ENCODE data around the gene ADAM8.

Gene ADAM8

DNA sequence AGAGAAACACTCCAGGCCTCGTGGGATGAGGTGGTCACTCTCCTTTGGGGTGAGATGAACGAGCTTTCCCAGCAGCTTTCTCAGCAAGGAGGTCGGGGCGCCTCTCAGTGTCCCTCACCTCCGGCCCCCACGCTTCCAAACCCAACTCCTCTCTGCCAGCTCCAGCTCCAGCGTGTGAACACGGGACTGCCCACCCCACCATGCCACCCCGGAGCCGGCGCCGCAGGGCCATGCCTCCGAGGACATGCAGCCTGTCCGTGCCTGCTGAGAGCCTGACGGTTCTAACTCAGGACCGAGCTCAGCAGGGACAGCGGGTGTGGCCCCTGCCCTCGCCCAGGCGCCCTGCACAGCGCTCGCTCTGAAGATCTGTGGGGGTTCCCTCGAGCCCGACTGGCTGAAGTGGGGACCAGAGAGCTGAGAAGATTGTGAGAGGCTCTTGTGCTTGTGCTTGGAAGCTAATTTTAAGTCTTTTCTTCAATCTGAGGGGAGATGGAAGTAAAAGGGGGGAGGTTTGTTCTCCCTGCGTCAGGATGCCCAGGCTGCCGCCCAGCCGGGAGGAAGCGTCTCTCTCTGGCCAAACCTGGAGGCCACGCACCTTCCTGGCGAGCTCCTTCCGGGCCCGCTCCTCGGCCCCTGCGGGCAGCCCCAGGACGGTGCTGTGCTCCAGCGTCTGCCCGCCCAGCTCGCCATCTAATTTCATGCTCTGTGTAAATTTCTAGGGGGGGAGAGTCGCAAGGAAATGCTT, 5.1 kb upstream of the ADAM8 start:
- DNase-seq (ENCODE audit: low spot score), result no peak

GRCh38 chr10:133281084-133281483, 4.4 kb upstream of the ADAM8 start:
- no peak for DNase-seq (ENCODE audit: low spot score)

- DNase-seq (ENCODE audit: low spot score), result no peak
Observed at GRCh38 chr10:133280391-133281059, 3.9 kb upstream of the ADAM8 start.

DNA sequence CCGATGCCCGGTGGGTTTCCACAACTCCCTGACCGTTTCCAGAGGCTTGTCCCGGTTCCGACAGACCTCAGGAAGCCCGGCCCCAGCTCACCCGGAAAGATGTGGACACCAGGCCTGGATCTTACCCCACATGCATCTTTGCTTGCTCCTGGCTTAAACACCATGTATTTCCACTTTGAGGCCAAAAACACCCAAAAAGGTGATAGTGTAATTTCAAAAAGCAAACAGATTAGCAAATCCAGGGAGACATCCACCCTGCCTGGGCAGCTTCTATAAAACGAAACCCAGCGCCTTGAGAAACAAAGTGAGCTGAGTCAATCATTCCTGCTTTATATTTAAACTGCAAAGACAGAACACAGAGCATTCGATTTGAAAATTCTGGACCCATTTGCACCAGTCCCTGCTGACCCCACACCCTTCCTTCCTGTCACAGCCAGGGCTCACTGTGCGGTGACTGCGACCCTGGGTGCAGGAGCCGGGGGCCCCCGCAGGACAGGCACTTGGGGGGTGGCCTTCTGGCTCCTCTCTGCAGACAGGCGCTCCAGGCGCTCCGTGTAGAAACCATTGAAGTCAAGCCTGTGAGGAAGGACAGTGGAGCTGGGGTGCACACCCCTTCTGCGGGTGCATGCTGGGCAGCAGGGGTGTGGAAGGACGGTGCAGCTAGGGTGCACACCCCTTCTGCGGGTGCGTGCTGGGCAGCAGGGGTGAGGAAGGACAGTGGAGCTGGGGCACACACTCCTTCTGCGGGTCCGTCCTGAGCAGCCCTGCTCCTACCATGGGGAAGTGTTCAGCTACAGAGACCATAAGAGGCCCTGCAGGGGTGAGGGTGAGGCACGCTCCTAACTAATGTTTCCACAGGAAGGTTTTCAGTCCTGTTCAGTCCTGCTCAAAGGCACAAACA, 2.9 kb upstream of the ADAM8 start:
- no peak for DNase-seq (ENCODE audit: low spot score)

GRCh38 chr10:133278577-133279265, 2.1 kb upstream of the ADAM8 start:
- DNase-seq (ENCODE audit: low spot score), result no peak

GRCh38 chr10:133277993-133278576, 1.4 kb upstream of the ADAM8 start:
- DNase-seq (ENCODE audit: low spot score), result no peak

DNA sequence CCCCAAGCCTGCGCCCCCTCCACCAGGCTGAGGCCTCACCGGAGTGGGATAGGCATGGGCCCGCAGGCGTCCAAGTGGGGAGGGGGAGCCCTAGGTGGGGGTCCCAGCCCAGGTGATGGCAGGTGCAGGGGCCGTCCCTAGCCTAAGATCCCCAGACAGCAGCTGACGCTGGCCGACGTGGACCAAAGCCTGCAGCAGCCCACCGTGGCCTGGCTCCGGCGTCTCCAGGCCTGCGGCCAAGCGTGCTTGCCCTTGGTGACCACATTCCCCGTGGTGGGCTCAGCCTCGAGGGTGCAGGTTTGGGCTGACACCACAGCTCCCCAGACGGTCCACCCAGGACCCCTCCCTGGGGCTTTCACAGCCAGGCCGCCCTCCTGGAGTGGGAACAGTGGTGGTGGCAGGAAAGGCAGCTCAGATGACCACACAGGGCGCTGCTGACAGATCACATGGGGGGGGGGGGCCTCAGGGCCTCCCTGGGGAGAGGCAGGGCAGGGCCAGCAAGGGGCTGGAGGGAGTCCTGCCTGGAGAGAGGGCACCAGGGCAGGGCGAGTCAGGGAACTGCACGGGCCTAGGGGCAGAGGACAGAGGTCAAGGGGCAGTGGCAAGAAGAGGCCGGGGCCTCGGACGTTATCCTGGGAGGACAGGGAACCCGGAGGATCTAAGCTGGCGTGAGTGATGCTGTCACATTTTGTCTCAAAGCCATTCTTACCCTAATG, 767 bp upstream of the ADAM8 start:
- DNase-seq (ENCODE audit: low spot score), result no peak

DNA sequence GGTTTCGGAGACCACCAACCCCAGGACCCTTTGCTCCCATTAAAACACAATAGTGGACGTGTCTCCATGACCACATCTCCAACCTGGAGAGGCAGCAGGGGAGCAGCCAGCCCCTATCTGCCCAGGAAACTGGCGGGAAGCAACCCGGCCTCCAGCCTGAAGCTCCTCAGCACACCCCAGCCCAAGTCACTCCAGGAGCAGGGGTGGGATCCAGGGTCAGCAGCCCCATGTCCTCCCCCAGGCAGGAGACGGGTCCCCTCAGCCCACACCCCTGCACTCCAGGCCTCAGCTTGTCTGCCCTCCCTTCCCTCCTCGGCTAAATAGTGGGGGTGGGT, 601 bp downstream of the ADAM8 start:
- no peak for DNase-seq (ENCODE audit: low spot score)

- DNase-seq (ENCODE audit: low spot score), result no peak
Observed at GRCh38 chr10:133275684-133276092, 980 bp downstream of the ADAM8 start.

DNA sequence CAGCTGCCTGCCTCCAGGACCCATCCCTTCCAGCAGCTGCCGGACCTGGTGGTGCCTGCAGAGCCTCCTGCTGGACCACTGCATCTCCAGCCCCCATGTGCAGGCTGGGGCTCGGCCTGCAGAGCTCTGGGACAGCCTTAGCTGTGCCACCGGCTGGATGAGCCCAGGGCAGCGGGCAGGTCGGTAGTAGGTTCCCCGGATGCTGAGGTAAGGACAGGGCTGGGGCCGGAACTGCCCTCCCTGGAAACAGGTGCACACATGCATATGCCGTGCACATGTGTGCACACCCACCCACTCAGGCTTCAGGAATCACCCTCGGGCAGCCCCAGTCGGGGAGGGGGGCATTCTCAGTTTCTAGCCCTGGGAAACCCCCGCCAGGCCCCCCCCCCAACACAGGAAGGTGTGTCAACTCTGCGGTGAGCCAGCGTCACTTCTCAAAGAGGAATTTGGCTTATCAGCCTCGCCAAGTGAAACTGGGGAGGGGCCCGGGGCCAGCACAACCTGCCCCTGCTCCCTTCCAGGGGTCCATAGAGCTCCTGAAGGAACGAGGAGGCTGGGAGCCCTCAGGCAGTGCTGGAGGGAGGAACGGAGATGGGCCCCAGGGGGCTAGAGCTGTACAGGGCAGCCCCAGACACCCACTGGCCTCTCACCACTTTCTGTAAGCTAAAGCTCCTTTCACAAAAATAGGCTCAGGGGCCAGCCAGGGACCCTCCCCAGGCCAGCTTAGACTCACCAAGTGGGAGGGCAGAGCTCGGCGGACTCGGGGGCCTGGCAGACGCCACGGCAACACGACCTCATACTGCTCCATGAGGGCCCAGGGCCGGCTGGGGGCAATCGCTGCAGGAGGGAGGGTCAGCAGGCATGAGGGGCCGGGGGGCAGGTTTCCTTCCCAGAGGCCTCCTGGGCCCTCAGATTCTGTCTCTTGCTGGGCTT, 1.7 kb downstream of the ADAM8 start:
- no peak for DNase-seq (ENCODE audit: low spot score)

- no peak for DNase-seq (ENCODE audit: low spot score)
Observed at GRCh38 chr10:133273534-133274143, 3.0 kb downstream of the ADAM8 start.

DNA sequence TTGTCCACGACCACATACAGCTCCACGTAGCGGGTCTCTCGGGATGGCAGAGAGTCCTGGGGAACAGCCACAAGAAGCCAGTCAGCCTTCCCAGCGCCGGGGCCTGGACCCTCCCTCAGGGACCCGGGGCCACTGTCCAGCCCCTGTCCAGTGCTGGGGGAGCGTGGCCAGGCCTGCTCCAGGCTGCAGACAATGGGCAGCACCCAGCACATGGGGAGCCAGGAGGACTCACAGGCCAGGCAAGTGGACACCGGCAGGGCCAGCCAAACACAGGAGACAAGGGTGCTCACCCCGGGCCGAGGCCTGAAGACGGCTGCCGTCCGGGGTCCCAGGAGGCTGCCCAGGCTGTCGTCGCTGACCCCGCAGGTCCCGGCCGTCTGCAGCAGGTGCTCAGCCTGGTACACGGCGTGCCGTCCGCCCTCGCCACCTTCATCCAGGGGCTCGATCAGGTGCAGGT, 3.7 kb downstream of the ADAM8 start:
- DNase-seq (ENCODE audit: low spot score), result no peak

DNA sequence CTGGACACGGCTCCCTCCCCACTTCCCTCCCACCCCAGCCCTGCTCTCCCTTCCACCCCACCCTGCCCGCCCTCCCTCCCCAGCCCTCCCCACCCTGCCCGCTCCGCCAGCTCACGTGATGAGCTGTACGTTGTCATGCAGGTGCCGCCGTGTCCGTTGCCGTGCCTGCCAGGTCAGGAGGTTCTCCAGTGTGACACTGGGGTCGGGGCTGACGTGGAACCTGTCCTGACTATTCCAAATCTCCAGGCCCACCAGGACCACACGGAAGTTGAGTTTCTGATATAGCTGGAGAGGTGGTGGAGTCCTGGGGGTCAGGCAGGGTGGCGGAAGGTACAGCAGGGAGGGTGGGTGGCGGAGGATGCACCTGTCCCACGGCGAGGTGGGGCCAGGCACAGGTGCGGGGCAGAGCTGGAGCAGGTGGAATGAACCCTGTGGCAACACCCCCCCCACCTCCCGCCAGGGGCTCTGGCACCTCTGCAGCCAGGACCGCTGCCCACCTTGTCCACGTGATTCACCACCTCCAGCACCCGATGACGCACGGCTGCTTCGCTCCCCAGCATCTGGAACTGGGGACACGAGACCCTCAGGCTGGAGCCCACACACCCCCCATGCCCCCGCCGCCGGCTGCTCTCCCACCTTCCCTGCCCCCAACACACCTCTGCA, 4.2 kb downstream of the ADAM8 start:
- no peak for DNase-seq (ENCODE audit: low spot score)

DNA sequence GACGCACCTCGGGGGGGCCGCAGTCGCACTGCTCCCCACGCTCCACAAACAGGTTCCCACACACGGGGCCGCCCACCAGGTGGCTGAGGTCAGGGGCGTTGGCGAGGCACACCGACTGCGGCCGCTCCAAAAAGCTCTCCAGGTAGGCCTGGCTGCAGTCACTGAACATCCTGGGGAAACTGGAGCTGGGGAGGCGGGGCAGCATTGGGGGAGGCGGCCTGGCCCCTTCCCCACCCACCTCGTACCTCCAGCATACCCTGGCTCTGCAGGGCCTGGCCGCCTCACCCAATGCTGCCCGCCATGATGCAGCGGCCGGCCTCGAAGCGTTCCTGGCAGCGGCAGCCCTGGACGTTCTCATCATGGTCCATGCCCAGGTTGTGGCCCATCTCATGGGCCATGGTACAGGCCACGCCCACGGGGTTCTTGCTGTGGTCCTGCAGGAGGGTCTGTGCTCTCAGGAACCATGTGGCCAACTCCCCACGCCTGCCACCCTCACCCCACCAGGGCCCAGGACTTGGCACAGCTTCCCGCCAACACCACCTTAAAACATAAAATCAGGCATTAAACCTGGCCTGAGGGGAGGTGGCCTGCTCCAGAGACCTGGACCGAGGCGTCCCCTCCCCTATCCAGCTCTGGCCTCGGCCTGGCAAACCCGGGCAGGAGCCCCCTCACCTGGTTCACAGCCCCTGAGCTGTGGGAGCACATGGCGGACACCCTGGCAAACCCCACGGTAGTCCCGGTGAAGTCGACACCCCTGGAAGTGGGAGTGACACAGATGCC, 5.0 kb downstream of the ADAM8 start:
- DNase-seq (ENCODE audit: low spot score), result no peak

GRCh38 chr10:133270773-133271297, 5.8 kb downstream of the ADAM8 start:
- DNase-seq (ENCODE audit: low spot score), result no peak

GRCh38 chr10:133270204-133270603, 6.5 kb downstream of the ADAM8 start:
- DNase-seq (ENCODE audit: low spot score), result no peak

- no peak for DNase-seq (ENCODE audit: low spot score)
Observed at GRCh38 chr10:133269367-133269766, 7.3 kb downstream of the ADAM8 start.

- DNase-seq (ENCODE audit: low spot score), result no peak
Observed at GRCh38 chr10:133268532-133268931, 8.1 kb downstream of the ADAM8 start.
